Subcutaneous preadipocyte (primary cell): ENCODE data around the gene GET4. TPM values are rescaled to one million over a fixed set of nuclear protein-coding genes. Genes with fewer than 3 reads are reported as not detected.

Source experiments
- total RNA-seq: library from RNA; depleted of rRNA; stranded (reverse); fragments of >200 nt; gene quantifications from 2 replicates; pipeline ENCODE4 v1.2.3, GENCODE V29; 2012

Gene GET4
- 12.5 and 17.0 TPM in 2 replicates for total RNA-seq

GRCh38 chr7:876077-876971 lies at the start of gene GET4:
Gene GET4 (plus strand): TSS chr7:876554. CDS start chr7:876646, 92 bp downstream.

GRCh38 chr7:832167-832967 lies 44.0 kb upstream of the GET4 start, which contains the start of gene SUN1:
Gene SUN1 (plus strand): TSS chr7:832476. CDS start chr7:832525, 49 bp downstream.

Other genes starting within 250 kb of the GET4 start
- gene DNAAF5, start 149.9 kb upstream of the GET4 start, total RNA-seq, result 43.0 and 50.4 TPM in 2 replicates
- gene PRKAR1B, start 149.3 kb upstream of the GET4 start, total RNA-seq, result 9.4 and 10.3 TPM in 2 replicates
- 66.5 and 90.9 TPM in 2 replicates for gene SUN1, start 44.1 kb upstream of the GET4 start, total RNA-seq
- 0.73 and 1.2 TPM in 2 replicates for gene ADAP1, start 78.1 kb downstream of the GET4 start, total RNA-seq
- gene COX19, start 99.0 kb downstream of the GET4 start, total RNA-seq, result 6.2 and 9.8 TPM in 2 replicates
- gene CYP2W1, start 106.6 kb downstream of the GET4 start, total RNA-seq, result not detected in 2 replicates
- 0.78 and 2.6 TPM in 2 replicates for gene GPR146, start 168.0 kb downstream of the GET4 start, total RNA-seq
- gene GPER1, start 211.6 kb downstream of the GET4 start, total RNA-seq, result 4.1 and 8.5 TPM in 2 replicates